AG09319 (cell line): Measurements from ENCODE around the gene MORC1.
A peak's percentile ranks its signal among the peaks of the same experiment; 100 is the strongest.

Source experiments
- DNase-seq: peaks from one replicate; pipeline ENCODE4 v3.0.0-alpha.2; 2010; ENCODE audit warnings: low read depth; ENCODE audit errors: extremely low read depth
- CTCF ChIP-seq: IDR thresholded peaks from 2 replicates; pipeline ENCODE4 v1.5.1; 2011; ENCODE audit warnings: low read depth, mild to moderate bottlenecking, inconsistent platforms, low read length, moderate library complexity

MORC1 gene

GRCh38 chr3:109057616-109058015 is 60.3 kb downstream of the MORC1 start:
- DNase-seq = no peak

GRCh38 chr3:109057056-109057455 is 60.9 kb downstream of the MORC1 start:
- TF ChIP-seq CTCF = no peak

More at GRCh38 chr3:109057616-109058015, 60.3 kb downstream of the MORC1 start:
- no peak for TF ChIP-seq CTCF

DNA sequence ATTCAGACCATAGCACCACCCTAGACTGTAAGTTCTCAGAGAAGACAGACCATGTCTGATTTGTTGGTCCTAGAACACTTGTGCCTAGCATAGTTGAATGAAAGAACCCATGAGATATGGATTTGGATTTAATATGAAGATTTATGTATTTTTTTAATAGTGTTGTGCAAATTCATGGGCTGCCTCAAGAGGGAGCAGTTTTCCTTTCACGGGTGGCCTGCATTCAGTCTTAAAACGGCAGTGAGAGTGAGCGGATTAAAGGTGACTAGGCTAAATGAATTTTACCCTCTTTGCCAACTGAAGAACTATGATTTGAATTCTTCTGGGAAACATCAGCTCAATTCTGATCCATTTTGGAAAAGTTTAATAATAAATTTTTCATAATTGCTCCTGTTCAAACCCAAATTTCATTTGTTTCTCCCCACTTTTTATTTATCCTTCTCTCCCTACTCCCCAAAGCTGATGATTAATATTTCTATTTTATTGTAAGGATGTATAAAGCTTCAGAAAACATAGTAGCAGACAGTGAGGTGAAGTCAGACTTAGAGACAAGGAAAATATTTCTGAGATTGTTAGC is 67.3 kb downstream of the MORC1 start:
- TF ChIP-seq CTCF = peak; percentile 20
- no peak for DNase-seq

More at GRCh38 chr3:109057056-109057455, 60.9 kb downstream of the MORC1 start:
- no peak for DNase-seq

GRCh38 chr3:109047366-109047765 is 70.6 kb downstream of the MORC1 start:
- TF ChIP-seq CTCF = no peak
- DNase-seq = no peak

DNA sequence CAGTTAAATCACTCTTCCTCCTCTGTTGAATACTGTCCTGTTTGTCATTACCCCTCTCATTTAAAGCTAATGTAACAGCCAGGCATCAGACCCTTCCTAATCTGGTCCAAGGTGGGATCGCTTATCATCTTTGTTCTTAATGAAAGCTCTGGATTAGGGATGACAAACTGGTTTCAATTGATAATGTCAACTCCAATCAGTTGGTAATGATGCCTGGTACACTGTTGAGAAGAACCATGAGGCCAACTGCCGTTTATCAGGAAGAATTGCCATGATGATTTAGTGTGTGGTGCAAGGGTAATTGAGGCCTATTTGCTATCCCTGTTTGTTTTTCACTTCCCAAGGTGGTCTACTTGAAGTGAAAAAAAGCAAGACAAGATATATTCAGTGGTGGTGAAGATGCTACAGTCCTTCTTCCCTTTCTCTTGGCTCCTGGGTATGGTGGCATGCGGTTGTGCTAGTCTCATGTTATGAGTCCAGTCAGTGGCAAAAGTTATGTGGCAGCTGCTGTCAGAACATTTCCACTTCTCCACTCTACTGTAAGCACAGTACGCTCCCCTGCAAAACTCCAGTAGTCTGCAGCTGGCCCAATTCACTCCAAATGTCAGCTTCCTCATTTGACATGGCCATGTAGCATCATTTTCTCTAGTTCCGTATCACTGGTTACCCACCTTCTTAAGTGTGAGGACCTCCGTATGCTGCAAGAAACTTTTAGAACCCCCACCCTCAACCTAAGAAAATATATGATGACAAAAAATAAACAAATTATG is 72.5 kb downstream of the MORC1 start:
- no peak for TF ChIP-seq CTCF
- DNase-seq = no peak

- no peak for TF ChIP-seq CTCF
- DNase-seq = no peak
Observed at GRCh38 chr3:109035082-109035481, 82.9 kb downstream of the MORC1 start.

DNA sequence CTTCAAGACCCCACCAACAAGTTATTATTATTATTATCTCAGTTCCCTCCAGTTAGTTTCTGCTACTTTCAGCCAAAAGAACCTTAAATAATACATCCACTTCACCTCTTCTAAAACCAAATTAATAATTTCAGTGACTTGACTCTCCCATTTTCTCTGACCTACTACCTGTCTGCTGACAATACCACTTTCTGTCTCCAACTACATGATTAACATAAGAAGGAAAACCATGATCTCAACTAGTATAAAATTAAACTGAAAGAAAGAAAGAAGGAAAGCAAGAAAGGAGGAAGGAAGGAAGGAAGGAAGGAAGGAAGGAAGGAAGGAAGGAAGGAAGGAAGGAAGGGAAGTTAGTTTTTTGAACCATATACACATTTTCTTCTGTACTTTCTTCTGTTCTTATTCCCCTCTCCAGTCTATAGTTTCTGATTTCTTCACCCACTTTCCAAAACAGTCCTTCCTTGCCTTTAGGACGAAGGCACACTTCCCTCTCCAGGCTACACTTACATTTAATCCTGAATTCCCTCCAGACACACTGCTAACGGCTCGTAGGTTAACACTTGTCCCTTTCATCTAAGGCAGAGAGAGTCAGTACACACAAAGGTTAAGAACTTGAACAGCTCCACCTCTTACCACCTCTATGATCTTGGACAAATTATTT is 84.8 kb downstream of the MORC1 start:
- no peak for DNase-seq
- TF ChIP-seq CTCF = no peak
